Keratinocyte (primary cell): ENCODE measurements around the gene KCNB1. TPM values are rescaled to one million over a fixed set of nuclear protein-coding genes. Genes with fewer than 3 reads are reported as not detected.

Source experiments
- DNase-seq: peaks from one replicate; pipeline ENCODE4 v3.0.0-alpha.2; 2011; ENCODE audit warnings: low read depth, missing footprints, low spot score
- FAIRE-seq: peaks from 2 replicates; lab custom pipeline; 2011; peaks lifted over from hg19 to GRCh38; lab: Jason Lieb, UNC
- H2AFZ ChIP-seq: 2 replicates; pipeline ENCODE4 v1.6.0; 2012; ENCODE audit warnings: low read length, control low read depth, inconsistent platforms; ENCODE audit not compliant: control insufficient read depth
- H3K27ac ChIP-seq: 2 replicates; pipeline ENCODE4 v1.5.1; 2011; ENCODE audit warnings: low read length; ENCODE audit not compliant: control insufficient read depth, insufficient read depth
- H3K27me3 ChIP-seq: 3 replicates; pipeline ENCODE4 v1.6.0; 2011; ENCODE audit warnings: low read length; ENCODE audit not compliant: control insufficient read depth, insufficient read depth; ENCODE audit errors: extremely low read depth
- H3K36me3 ChIP-seq, 2 experiments: 2 replicates in 1 of 2; 3 replicates in 1 of 2; pipeline ENCODE4 v1.5.1; 2011; ENCODE audit warnings: low read length in 2 of 2, mild to moderate bottlenecking in 1 of 2; ENCODE audit not compliant: control insufficient read depth in 2 of 2, insufficient read depth in 2 of 2; ENCODE audit errors: extremely low read depth in 1 of 2
- H3K4me1 ChIP-seq: 3 replicates; pipeline ENCODE4 v1.5.1; 2011; ENCODE audit warnings: low read length; ENCODE audit not compliant: control insufficient read depth, insufficient read depth; ENCODE audit errors: extremely low read depth
- H3K4me2 ChIP-seq: 3 replicates; pipeline ENCODE4 v1.6.0; 2011; ENCODE audit warnings: low read depth, low read length; ENCODE audit not compliant: control insufficient read depth, insufficient read depth; ENCODE audit errors: extremely low read depth
- H3K4me3 ChIP-seq, 3 experiments: fragments of 200-600 bp in 1 of 3; sonication (generic) in 1 of 3; 2 replicates in 2 of 3; 3 replicates in 1 of 3; pipeline ENCODE4 v1.5.1; 2011 to 2016; ENCODE audit warnings: low read length in 3 of 3, mild to moderate bottlenecking in 3 of 3, control low read depth in 2 of 3, inconsistent platforms in 1 of 3, low read depth in 1 of 3, mixed read lengths in 1 of 3, mixed run types in 1 of 3, moderate library complexity in 1 of 3; ENCODE audit not compliant: control insufficient read depth in 2 of 3, insufficient read depth in 2 of 3; ENCODE audit errors: extremely low read depth in 1 of 3
- H3K79me2 ChIP-seq: 2 replicates; pipeline ENCODE4 v1.6.0; 2012; ENCODE audit warnings: low read length; ENCODE audit not compliant: control insufficient read depth, insufficient read depth
- H3K9ac ChIP-seq: 3 replicates; pipeline ENCODE4 v1.6.0; 2011; ENCODE audit warnings: low read length; ENCODE audit not compliant: control insufficient read depth, insufficient read depth; ENCODE audit errors: extremely low read depth
- H3K9me1 ChIP-seq: 3 replicates; pipeline ENCODE4 v1.6.0; 2011; ENCODE audit warnings: low read length; ENCODE audit not compliant: control insufficient read depth, insufficient read depth; ENCODE audit errors: extremely low read depth
- H3K9me3 ChIP-seq: 2 replicates; pipeline ENCODE4 v1.5.1; 2012; ENCODE audit warnings: low read depth, low read length; ENCODE audit not compliant: control insufficient read depth
- H4K20me1 ChIP-seq: 3 replicates; pipeline ENCODE4 v1.6.0; 2011; ENCODE audit warnings: low read length; ENCODE audit not compliant: control insufficient read depth, insufficient read depth; ENCODE audit errors: extremely low read depth
- CTCF ChIP-seq, 3 experiments: IDR thresholded peaks in 1 of 3; conservative IDR thresholded peaks in 1 of 3; optimal IDR thresholded peaks in 1 of 3; 2 replicates in 2 of 3; 3 replicates in 1 of 3; pipeline versions ENCODE3 to v1.5.1; 2011; ENCODE audit warnings: low read length in 3 of 3, mild to moderate bottlenecking in 3 of 3, moderate library complexity in 2 of 3, control low read depth in 1 of 3, inconsistent platforms in 1 of 3; ENCODE audit not compliant: insufficient read depth in 2 of 3; ENCODE audit errors: extremely low read depth in 1 of 3
- EZH2 ChIP-seq: IDR thresholded peaks from one replicate; pipeline ENCODE4 v1.6.1; 2012; ENCODE audit warnings: inconsistent platforms, mild to moderate bottlenecking, low read length, moderate library complexity
- dilution Hi-C: fragments of 300-500 bp; cut with MboI; formaldehyde crosslinking; loops from one replicate; pipeline ENCODE4 v1.7.0; 2020; ENCODE audit warnings: low sequenced_read_pairs; ENCODE audit not compliant: extremely low pct_ligation_motif_present
- polyA plus RNA-seq, 5 experiments: library from polyadenylated mRNA; depleted of rRNA in 3 of 5; stranded (reverse) in 3 of 5; stranded (forward) in 1 of 5; unstranded in 1 of 5; fragments of >200 nt; gene quantifications; 1 replicate in 1 of 5; 2 replicates in 3 of 5; 3 replicates in 1 of 5; pipeline versions ENCODE4 v1.2.1 to v1.2.3, GENCODE V29; 2011 to 2012; ENCODE audit warnings: missing spikeins in 2 of 5, low read depth in 1 of 5, low replicate concordance in 1 of 5

The KCNB1 gene
- polyA plus RNA-seq, 1 donor (not counting 4 experiments of a cell fraction or from before 2014, with no cell fraction given), result not detected

- H3K27me3 ChIP-seq, result peaks cover 52% of the 10 kb centered on the region
- no peak overlapping the region for H3K27ac ChIP-seq
- H3K4me3 ChIP-seq, result no peak overlapping the region
- no peaks in the 10 kb centered on the region for H3K9me1 ChIP-seq
- dilution Hi-C loops, result no loop called here
- H3K79me2 ChIP-seq, result no peaks in the 10 kb centered on the region
- H3K4me2 ChIP-seq, result no peak overlapping the region
- no peak for FAIRE-seq
- peaks cover 3% of the 10 kb centered on the region for H3K4me1 ChIP-seq
- no peak for TF ChIP-seq CTCF (optimal IDR thresholded peaks at IDR 0.05 in 1 of 3, IDR thresholded peaks at IDR 0.05 in 1 of 3, conservative IDR thresholded peaks at IDR 0.05 in 1 of 3; ENCODE audit: extremely low read depth in 1 of 3, insufficient read depth in 2 of 3, low read length in 3 of 3)
- TF ChIP-seq EZH2, result no peak
- H3K9me3 ChIP-seq, result no peaks in the 10 kb centered on the region
- no peak overlapping the region for H3K9ac ChIP-seq
- H4K20me1 ChIP-seq, result no peaks in the 10 kb centered on the region
- no peak for DNase-seq
- no peaks in the 10 kb centered on the region for H3K36me3 ChIP-seq
- H2AFZ ChIP-seq, result no peak overlapping the region
These were observed 1.4 kb downstream of the KCNB1 start for GRCh38 chr20:49481116-49481515.

GRCh38 chr20:49480236-49480635, 2.2 kb downstream of the KCNB1 start:
- Histone ChIP-seq H3K79me2 (no peaks in the 10 kb centered on the region), H3K9ac (no peak overlapping the region), H3K4me2 (no peak overlapping the region), H4K20me1 (no peaks in the 10 kb centered on the region), H3K36me3 (no peaks in the 10 kb centered on the region), H3K9me1 (no peaks in the 10 kb centered on the region), H3K27me3 (peaks cover 48% of the 10 kb centered on the region), H3K4me3 (no peak overlapping the region), H3K4me1 (peaks cover 3% of the 10 kb centered on the region), H3K27ac (no peak overlapping the region), H3K9me3 (no peaks in the 10 kb centered on the region), H2AFZ (no peak overlapping the region)
- TF ChIP-seq EZH2, result no peak
- TF ChIP-seq CTCF (optimal IDR thresholded peaks at IDR 0.05 in 1 of 3, IDR thresholded peaks at IDR 0.05 in 1 of 3, conservative IDR thresholded peaks at IDR 0.05 in 1 of 3; ENCODE audit: extremely low read depth in 1 of 3, insufficient read depth in 2 of 3, low read length in 3 of 3), result no peak
- dilution Hi-C loops, result no loop called here
- FAIRE-seq, result no peak
- DNase-seq, result no peak
